Activated CD4-positive, alpha-beta T cell treated with anti-CD3 and anti-CD28 coated beads for 48 hours (primary cell): ENCODE measurements around the gene OAF.
"Not testable (repeated sequence)": the region's sequence is repeated elsewhere in the genome, so short reads cannot be mapped to it uniquely, and the experiment has no call there.

ENCODE experiments used
- DNase-seq: peaks from one replicate; pipeline ENCODE4 v3.0.0-alpha.2; 2020

OAF gene

DNA sequence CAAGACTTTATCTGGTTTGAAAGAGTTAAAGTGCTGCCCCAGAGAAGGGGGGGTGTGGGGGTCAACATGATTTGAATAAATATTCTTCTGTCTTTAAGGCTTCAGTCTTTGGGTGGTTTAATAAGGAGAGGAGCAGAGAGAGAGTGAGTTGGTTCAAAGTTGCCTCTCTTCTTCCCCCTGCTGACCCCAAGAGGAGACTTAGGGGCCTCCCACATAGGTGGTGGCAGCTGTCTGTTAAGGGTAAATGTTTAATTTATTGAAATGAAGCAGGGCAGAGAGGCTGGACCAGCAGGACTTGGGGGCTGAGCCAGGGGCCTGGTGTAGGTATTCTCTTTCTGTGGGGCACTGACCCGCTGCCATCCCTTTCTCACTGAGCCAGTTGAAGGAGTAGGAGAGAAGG, 34.6 kb downstream of the OAF start:
- no peak for DNase-seq

DNA sequence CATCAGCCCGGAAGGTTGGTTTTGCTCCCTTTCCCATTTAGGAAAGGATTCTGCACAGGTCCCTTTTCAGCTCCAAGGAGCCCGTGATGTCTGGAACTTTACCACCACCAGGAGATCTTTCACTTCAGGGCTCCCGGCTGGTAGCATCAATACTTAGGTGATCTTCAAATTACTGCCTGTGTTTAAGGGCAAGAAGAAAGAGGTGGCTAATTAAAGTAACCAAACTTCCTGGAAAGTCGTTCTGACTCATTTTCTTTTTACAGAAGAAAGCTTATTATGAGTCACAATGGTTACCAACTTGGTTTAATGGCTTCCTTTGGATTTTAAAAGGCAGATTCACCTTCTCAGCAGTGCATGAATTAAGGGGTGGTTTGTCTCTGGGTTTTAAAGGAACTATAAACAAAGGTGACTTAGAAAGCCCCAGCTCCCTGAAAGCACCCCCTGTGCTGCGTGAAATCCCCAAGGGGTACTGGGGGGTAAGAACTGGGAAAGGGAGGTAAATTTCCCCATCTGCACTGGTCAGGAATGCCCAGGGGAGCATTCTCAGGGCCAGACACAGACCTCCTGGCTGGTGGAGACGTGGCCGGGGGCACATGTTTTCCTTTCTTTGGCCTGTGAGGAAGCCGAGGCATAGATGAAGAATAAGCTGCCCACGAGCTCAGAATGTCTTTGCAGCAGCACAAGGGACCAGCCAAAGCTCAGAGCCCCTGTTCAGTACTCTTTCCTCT, 37.9 kb downstream of the OAF start:
- no peak for DNase-seq

- DNase-seq: no peak
Measured at GRCh38 chr11:120249279-120250262, 38.7 kb downstream of the OAF start.

DNA sequence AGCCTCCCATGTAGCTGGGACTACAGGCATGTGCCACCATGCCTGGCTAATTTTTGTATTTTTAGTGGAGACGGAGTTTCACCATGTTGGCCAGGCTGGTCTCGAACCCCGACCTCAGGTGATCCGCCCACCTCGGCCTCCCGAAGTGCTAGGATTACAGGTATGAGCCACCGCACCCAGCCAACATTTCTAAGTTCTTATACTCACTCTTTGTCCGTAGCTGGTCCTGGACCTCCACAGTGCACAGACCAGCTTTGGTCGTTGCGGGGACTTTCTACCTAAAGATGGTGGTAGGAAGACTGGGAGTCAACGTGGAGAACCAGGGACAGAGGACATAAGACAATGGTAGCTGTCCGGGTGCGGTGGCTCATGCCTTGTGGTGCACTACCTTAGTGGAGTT, 42.5 kb downstream of the OAF start:
- DNase-seq: not testable (repeated sequence)

- DNase-seq: no peak
Measured at GRCh38 chr11:120254788-120255518, 44.1 kb downstream of the OAF start.

DNA sequence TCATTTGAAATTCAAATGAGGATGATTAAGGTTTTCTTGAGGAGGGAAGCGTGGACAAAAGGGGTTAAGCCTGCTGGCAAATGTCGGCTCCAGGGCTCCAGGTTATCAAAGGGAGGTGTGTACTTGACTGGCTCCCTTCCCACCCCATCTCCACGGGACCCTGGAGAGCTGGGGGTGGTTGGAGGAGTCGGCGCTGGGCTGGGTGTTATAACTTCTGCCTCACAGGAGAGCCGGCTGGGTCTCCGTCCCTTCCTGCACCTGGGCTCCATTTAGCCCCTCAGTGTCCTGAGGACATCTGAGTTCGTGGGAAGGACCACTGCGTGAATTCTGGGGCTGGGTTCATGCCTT, 44.7 kb downstream of the OAF start:
- no peak for DNase-seq

DNA sequence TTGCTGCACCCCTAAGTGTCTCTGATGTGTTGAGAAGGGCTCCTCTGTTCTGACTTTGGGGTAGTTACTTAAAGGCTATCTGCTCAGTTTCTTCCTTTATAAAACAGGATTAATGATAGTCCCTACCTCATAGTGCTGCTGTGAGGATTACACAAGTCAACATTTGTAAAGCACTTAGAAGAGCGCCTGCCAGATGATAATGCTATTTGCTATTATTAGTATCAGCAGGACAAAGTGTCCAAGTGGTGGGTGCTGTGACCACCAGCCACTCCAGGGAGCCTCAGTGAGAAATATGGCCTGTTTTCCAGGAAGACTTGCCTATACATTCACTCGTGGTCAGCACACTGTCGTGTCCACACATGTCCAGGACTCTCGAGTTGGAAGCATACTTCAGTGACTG, 45.3 kb downstream of the OAF start:
- DNase-seq: no peak

GRCh38 chr11:120256779-120257178, 45.9 kb downstream of the OAF start:
- no peak for DNase-seq

DNA sequence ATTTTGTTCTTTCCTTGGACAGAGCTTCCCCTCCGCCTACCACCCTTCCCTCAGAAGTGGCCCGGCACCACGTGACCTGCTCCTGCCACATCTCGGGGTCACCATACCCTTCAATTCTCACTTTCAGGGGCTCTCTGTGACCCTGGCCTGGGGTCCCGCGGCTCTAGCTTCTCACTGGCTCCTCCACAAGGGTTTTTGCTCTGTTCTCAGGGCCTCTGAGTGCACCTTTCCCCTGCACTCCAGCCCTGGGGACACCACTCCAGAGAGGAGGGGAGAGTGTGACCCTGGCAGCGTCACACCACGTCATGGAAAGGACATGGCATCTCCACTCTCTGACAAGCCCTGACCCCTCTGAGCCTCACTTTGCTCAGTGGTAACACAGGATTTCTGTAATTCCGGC, 46.5 kb downstream of the OAF start:
- DNase-seq: no peak

- no peak for DNase-seq
Measured at GRCh38 chr11:120258661-120259060, 47.8 kb downstream of the OAF start.

- no peak for DNase-seq
Measured at GRCh38 chr11:120259241-120259640, 48.4 kb downstream of the OAF start.

DNA sequence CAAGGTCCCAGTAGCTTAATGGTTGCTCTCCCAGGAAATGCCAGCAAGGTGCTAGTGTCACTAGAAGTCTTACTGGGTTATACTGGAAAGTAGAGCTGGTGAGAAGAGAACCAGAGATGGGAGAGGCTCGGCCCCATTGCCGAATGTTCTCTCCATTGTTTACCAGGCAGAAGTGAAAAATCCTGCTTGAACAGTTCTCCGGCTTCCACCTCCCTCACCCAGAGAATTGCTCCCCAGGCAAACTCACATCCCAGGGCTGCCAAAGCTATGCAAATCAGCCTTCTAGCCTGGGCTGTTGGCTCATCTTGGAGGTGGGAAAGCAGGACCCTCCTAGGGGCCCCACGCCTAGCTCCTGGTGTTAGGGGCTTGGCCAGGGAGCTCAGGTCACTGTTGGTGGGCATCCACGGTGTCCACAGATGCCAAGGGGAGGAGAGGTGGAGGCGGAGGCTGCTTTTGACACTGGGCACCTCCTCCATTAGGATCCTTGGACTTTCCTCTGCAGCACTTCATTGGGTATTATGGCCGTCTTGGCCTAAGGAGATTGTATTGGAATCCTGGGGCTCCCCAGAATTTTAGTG, 49.2 kb downstream of the OAF start:
- no peak for DNase-seq

- no peak for DNase-seq
Measured at GRCh38 chr11:120260616-120261015, 49.8 kb downstream of the OAF start.

- DNase-seq: no peak
Measured at GRCh38 chr11:120261321-120261720, 50.5 kb downstream of the OAF start.

- no peak for DNase-seq
Measured at GRCh38 chr11:120261931-120262330, 51.1 kb downstream of the OAF start.

DNA sequence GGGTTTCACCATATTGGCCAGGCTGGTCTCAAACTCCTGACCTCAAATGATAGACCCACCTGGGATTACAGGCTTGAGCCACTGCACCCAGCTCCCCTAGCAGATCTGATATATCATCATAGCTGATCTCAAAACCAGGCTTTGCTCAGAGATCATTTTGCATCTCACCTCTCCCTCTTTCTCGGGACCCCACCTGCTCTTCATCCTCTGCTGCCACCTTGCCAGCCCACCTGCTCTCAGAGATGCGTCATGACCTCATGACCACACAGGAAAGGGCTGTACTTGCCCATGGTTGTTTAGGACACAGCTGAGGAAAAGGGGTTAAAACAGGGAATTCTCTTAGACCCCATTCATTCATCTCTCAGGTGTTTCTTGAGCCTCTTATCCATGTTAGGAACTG, 56.5 kb downstream of the OAF start:
- no peak for DNase-seq

GRCh38 chr11:120268686-120269085, 57.9 kb downstream of the OAF start:
- DNase-seq: no peak

- DNase-seq: no peak
Measured at GRCh38 chr11:120270386-120270785, 59.6 kb downstream of the OAF start.

DNA sequence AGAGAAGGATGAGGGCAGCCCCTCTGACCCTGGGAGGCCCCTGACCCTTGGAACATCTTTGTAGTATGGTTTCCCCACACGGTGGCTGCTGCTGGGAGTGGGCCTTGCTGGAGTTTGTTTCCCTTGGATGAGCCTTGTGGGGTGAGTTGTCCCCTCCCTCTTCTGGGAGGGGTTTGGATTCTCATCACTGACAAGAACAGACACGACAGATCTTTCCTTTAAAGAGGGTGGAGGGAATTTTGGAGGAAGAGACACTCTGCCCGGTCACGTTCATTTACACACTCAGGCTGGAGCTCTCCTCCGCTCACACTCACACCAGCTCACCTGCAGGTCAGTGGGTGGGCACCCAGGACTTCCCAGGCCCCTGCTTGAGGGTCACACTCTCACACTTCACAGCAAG, 60.8 kb downstream of the OAF start:
- no peak for DNase-seq

DNA sequence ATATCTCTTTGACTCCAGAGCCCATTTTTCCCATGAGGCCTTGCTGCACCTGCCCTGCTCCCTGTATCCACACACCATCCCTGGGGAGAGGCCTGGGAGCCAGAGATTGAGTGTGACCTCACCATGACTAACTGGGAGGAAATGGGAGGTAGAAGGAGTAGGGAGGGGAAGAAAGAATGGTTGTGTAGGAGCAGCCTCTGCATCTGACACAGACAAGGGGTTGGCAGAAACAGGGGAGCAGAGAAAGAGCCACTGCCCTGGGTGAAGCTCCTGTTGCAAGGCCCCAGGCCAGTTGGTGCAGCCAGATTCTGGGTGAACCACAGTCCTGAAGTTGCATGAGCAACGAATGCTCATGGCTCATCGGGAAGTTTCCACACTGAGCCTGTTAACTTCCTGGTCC, 61.5 kb downstream of the OAF start:
- no peak for DNase-seq

DNA sequence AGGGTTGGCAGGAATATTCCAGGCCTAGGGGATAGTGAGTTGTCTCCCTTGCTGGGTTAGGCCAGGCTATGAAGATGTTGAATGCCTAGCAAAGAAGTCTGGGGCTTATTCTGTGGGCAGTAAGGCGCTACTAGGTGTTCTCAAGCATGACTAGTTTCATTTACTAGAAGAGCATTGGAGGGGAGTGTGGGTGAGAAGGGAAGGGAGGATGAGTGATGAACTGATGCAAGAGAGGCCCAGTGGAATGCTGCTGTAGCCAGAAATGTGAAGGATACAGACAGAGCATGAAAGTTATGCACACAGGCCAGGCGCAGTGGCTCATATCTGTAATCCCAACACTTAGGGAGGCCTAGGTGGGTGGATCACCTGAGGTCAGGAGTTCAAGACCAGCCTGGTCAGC, 62.6 kb downstream of the OAF start:
- DNase-seq: no peak

GRCh38 chr11:120273956-120274355, 63.1 kb downstream of the OAF start:
- not testable (repeated sequence) for DNase-seq

GRCh38 chr11:120279502-120279901, 68.7 kb downstream of the OAF start:
- DNase-seq: no peak
